DMS79 treated with DMSO at 0.1 percent for 48 hours (cell line): ENCODE measurements around the gene GBP4.
A peak's percentile ranks its signal among the peaks of the same experiment; 100 is the strongest.

ENCODE experiments used
- DNase-seq: peaks from one replicate; lab custom pipeline; 2025; lab: John Stamatoyannopoulos, UW

Gene GBP4

GRCh38 chr1:89170170-89171066 lies 28.3 kb downstream of the GBP4 start:
- DNase-seq: no peak

DNA sequence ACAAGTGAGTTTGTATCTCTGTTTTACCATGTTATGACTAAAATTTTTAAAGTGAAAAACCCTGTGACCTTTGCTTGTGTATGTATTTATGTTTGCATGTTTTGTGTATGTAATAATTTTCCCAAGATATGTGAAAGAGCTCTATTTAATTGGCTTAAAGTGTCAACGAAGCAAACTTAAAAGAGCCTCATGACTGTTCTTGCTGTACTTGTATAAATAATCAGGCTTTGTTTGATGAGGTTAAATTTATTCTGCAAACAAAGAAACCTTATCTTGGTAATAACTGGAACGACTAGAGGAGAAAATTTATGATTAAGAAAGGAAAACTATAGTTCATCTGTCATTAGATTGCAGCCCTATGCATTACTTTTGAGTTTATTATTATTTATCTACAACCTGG lies 29.6 kb downstream of the GBP4 start:
- DNase-seq: no peak

GRCh38 chr1:89167590-89168230 lies 31.0 kb downstream of the GBP4 start:
- DNase-seq: peak; percentile 95

GRCh38 chr1:89166705-89167104 lies 32.0 kb downstream of the GBP4 start:
- peak; percentile 21 for DNase-seq

GRCh38 chr1:89165811-89166210 lies 32.9 kb downstream of the GBP4 start:
- DNase-seq: no peak

- no peak for DNase-seq
These were observed 47.7 kb downstream of the GBP4 start for GRCh38 chr1:89151047-89151446.

GRCh38 chr1:89149976-89150375 lies 48.8 kb downstream of the GBP4 start:
- DNase-seq: no peak

DNA sequence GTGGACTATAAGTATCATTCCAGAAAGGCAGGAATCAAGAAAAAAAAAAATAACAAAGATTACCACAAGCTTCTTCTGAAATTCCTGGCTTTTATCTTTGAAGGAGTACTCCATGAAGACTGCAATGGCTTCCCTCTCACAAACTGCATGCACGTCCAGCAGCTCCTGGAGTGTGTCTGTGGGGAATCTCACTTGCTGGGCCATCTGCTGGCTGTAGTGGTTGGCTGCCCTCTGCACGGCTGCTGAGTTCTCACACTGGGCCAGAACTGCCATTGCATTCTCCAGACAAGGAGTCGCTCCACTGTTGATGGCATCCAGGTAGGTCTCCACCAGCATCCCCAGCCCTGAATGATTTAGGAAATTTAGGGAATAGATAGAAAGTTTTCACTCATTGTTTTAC lies 49.5 kb downstream of the GBP4 start:
- peak; percentile 28 for DNase-seq

- DNase-seq: peak; percentile 97
These were observed 50.8 kb downstream of the GBP4 start for GRCh38 chr1:89147678-89148658.

DNA sequence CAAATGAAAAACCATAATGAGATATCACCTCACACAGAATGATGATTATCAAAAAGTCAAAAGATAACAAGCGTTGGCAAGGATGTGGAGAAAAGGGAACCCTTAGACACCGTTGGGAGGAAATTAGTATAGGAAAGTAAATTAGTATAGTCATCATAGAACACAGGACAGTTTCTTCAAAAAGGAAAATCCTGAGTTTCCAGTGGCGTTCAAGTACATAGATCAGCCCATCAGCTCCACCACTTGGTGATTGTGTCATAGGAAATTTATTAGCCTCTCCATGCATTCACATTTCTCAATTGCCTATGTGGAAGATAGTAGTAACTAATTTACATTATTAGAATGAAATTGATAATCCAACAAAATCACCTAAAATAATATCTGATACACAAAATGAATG lies 52.0 kb downstream of the GBP4 start:
- DNase-seq: no peak

GRCh38 chr1:89143484-89143883 lies 55.3 kb downstream of the GBP4 start:
- DNase-seq: no peak

DNA sequence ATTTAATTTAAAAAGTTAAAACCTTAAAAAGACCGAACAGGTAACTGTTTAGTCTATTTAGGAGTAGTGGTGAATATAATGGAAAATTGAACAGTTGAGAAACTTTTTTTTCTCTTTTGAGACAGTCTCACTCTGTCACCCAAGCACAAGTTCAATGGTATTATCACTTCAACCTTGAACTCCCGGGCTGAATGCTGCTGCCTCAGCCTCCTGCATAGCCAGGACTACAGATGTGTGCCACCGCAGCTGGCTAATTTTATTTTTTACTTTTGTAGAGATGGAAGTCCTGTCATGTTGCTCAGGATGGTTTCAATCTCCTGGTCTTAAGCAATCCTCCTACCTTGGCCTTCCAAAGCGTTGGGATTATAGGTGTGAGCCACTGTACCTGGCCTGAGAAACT lies 56.6 kb downstream of the GBP4 start:
- no peak for DNase-seq

GRCh38 chr1:89133747-89134146 lies 65.0 kb downstream of the GBP4 start:
- DNase-seq: no peak
